Measurements from ENCODE around the gene SLC16A7. TPM values are rescaled to one million over a fixed set of nuclear protein-coding genes. Genes with fewer than 3 reads are reported as not detected.

The SLC16A7 gene
- total RNA-seq, 6 donors from 2014 or later = 5.3 to 35.6 (median 22.5) TPM

DNA sequence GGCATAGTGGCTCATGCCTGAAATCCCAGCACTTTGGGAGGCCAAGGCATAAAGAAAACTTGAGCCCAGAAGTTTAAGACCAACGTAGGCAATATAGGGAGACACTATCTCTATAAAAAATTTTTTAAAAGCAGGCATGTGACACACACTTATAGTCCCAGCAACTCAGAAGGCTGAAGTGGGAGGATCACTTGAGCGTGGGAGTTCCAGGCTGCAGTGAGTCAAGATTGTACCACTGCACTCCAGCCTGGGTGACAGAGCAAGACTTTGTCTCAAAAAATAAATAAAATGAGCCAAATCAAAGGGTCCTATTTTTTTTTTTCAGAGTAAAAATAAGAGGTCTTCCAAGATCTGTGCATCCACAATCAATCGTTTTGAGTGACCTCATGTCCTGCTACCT lies 237.6 kb downstream of the SLC16A7 start:
- DNase-seq = no peak
- WGBS, 2 donors = 72 to 84% methylated on average over 3 of the region's 3 CpGs

DNA sequence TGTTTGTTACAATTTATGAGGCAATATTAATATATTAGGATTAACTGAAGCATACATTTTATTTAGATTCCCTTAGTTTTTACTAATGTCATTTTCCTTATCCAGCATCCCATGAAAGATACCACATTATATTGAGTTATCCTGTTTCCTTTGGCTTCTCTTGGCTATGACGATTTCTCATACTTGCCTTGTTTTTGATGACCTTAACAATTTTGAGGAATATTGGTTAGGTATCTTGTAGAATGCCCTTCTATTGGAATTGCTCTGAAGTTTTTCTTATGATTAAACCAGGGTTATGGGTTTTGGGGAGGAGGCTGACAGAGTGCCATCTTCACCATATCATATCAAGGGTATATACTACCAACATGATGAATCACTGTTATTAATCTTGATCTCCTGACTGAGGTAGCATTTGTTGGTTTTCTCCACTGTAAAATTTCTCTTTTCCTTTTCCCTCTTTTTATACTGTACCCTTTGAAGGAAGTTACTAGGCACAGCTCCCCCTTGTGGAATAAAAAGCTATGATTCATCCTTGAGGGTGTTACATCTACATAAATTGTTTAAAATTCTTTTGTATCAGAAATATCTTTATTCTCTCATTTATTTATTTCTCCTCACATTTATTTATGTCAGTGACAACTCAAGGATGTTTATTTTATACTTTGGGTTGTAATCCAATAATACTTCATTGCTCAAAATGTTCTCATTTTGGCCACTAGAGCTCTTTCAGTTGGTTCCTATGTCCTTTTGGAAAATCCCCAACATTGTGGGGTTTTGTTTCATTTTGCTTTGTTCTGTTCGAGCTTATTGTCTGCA lies 239.0 kb downstream of the SLC16A7 start:
- no peak for DNase-seq
- H3K4me3 ChIP-seq = no peak overlapping the region
- no peaks in the 10 kb centered on the region for H3K4me1 ChIP-seq
- ATAC-seq (ENCODE audit: low FRiP score in 2 of 2) = peak in 1 of 2 donors; percentile 43
- no peak overlapping the region for H3K27ac ChIP-seq
- no peaks in the 10 kb centered on the region for H3K9me3 ChIP-seq
- TF ChIP-seq, protein P1, sequence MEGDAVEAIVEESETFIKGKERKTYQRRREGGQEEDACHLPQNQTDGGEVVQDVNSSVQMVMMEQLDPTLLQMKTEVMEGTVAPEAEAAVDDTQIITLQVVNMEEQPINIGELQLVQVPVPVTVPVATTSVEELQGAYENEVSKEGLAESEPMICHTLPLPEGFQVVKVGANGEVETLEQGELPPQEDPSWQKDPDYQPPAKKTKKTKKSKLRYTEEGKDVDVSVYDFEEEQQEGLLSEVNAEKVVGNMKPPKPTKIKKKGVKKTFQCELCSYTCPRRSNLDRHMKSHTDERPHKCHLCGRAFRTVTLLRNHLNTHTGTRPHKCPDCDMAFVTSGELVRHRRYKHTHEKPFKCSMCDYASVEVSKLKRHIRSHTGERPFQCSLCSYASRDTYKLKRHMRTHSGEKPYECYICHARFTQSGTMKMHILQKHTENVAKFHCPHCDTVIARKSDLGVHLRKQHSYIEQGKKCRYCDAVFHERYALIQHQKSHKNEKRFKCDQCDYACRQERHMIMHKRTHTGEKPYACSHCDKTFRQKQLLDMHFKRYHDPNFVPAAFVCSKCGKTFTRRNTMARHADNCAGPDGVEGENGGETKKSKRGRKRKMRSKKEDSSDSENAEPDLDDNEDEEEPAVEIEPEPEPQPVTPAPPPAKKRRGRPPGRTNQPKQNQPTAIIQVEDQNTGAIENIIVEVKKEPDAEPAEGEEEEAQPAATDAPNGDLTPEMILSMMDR (IDR thresholded peaks at IDR 0.05) = peak; percentile 23 to 47 (median 32)
- TF ChIP-seq EP300 (IDR thresholded peaks at IDR 0.05) (no peak), POLR2AphosphoS5 (IDR thresholded peaks at IDR 0.05) (no peak), POLR2A (IDR thresholded peaks at IDR 0.05) (no peak)
- H3K27me3 ChIP-seq = no peaks in the 10 kb centered on the region
- 66 to 78% methylated on average over 2 of the region's 2 CpGs for WGBS, 2 donors
- no peaks in the 10 kb centered on the region for H3K36me3 ChIP-seq

More for the DNA sequence above, 237.6 kb downstream of the SLC16A7 start:
- ATAC-seq (ENCODE audit: low FRiP score in 2 of 2) = no peak
- no peaks in the 10 kb centered on the region for H3K4me1 ChIP-seq
- no peaks in the 10 kb centered on the region for H3K36me3 ChIP-seq
- no peak overlapping the region for H3K4me3 ChIP-seq
- no peaks in the 10 kb centered on the region for H3K27me3 ChIP-seq
- no peak for TF ChIP-seq EP300 (IDR thresholded peaks at IDR 0.05)
- no peak for TF ChIP-seq POLR2A (IDR thresholded peaks at IDR 0.05)
- TF ChIP-seq, protein P1 (IDR thresholded peaks at IDR 0.05) = no peak
- no peak for TF ChIP-seq POLR2AphosphoS5 (IDR thresholded peaks at IDR 0.05)
- no peaks in the 10 kb centered on the region for H3K9me3 ChIP-seq
- no peak overlapping the region for H3K27ac ChIP-seq

Small RNA genes within 50 kb of the gene (small RNA-seq; reads per million reads assigned to genes)
- 0 reads per million in 4 donors for gene AC079905.2
- 0 reads per million in 4 donors for gene RNU4-20P

Measured in upper lobe of left lung (tissue), 6 donors.